ENCODE data around the gene OR52E1.

OR52E1 gene

DNA sequence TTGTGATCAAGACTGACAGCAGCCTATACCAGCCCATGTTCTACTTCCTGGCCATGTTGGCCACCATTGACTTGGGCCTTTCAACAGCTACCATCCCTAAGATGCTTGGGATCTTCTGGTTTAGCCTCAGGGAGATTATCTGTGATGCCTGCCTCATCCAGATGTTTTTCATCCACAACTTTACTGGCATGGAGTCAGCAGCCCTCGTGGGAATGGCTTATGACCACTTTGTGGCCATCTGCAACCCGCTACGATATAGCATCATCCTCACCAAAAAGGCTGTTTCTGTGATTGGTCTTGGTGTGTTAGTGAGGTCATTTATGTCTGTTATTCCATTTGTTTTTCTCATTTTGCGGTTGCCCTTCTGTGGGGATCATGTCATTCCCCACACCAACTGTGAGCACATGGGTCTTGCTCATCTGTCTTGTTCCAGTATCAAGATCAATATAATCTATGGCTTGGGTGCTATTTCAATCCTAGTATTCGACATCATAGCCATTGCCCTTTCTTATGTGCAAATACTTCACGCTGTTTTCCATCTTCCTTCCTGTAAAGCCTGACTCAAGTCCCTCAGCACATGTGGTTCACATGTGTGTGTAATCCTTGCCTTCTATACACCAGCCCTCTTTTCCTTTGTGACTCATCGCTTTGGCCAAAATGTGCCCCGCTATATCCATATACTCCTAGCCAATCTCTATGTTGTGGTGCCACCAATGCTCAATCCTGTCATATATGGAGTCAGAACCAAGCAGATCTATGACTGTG, 23.6 kb downstream of the OR52E1 start:
- Histone ChIP-seq H3K79me2 (ENCODE audit: insufficient read depth, low read length) (no peaks in the 10 kb centered on the region), H3K9me3 (ENCODE audit: insufficient read depth, low read length) (no peaks in the 10 kb centered on the region), H3K27me3 (ENCODE audit: low read length) (no peaks in the 10 kb centered on the region), H3K36me3 (ENCODE audit: low read length) (no peaks in the 10 kb centered on the region), H3K9ac (ENCODE audit: low read length) (no peak overlapping the region), H3K9me2 (replicated peaks; ENCODE audit: insufficient read depth, low read length) (no peaks in the 10 kb centered on the region), H3K4me2 (ENCODE audit: low read depth, low read length, poor library complexity, severe bottlenecking) (no peak overlapping the region), H3F3A (ENCODE audit: insufficient read depth) (no peaks in the 10 kb centered on the region), H3K27ac (ENCODE audit: low read depth, low read length) (no peak overlapping the region), H3K4me3 (ENCODE audit: insufficient read depth, low read length, poor library complexity, severe bottlenecking) (no peak overlapping the region), H2AFZ (ENCODE audit: low read depth, low read length, severe bottlenecking) (no peak overlapping the region), H4K20me1 (ENCODE audit: low read depth, low read length) (no peaks in the 10 kb centered on the region)
- TF ChIP-seq EZH2phosphoT487 (conservative IDR thresholded peaks at IDR 0.05; ENCODE audit: low read length) (no peak), CTCF (IDR thresholded peaks at IDR 0.05; ENCODE audit: insufficient read depth, low read length, poor library complexity, severe bottlenecking) (no peak)

- TF ChIP-seq CTCF (IDR thresholded peaks at IDR 0.05; ENCODE audit: insufficient read depth, low read length, poor library complexity, severe bottlenecking) (no peak), EZH2phosphoT487 (conservative IDR thresholded peaks at IDR 0.05; ENCODE audit: low read length) (no peak)
- Histone ChIP-seq H3K36me3 (ENCODE audit: low read length) (no peaks in the 10 kb centered on the region), H3K79me2 (ENCODE audit: insufficient read depth, low read length) (no peaks in the 10 kb centered on the region), H3K27me3 (ENCODE audit: low read length) (no peaks in the 10 kb centered on the region), H3K4me3 (ENCODE audit: insufficient read depth, low read length, poor library complexity, severe bottlenecking) (no peak overlapping the region), H3K27ac (ENCODE audit: low read depth, low read length) (no peak overlapping the region), H3K9ac (ENCODE audit: low read length) (no peak overlapping the region), H4K20me1 (ENCODE audit: low read depth, low read length) (no peaks in the 10 kb centered on the region), H3K4me2 (ENCODE audit: low read depth, low read length, poor library complexity, severe bottlenecking) (no peak overlapping the region), H3F3A (ENCODE audit: insufficient read depth) (no peaks in the 10 kb centered on the region), H2AFZ (ENCODE audit: low read depth, low read length, severe bottlenecking) (no peak overlapping the region), H3K9me2 (replicated peaks; ENCODE audit: insufficient read depth, low read length) (no peaks in the 10 kb centered on the region), H3K9me3 (ENCODE audit: insufficient read depth, low read length) (no peaks in the 10 kb centered on the region)
Observed at GRCh38 chr11:5096011-5096410, 26.6 kb downstream of the OR52E1 start.

DNA sequence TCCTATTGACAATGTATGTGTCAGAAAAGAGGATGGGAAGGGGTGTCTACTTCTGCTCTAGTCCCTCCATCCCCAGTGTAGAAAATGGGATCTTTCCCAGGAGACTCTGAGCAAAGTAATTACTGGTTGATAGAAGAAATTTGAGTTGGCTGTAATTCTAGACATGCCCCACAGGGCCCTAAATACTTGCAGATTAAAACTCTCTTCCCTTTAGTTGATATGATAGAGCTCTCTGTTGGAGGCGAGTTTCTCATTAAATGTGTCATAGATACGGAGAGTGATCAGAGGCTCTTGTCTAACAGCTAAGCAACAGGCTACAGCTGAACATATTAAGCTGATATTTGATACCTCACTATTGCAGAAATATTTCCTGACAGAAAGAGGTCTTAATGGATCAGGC, 32.9 kb downstream of the OR52E1 start:
- no peaks in the 10 kb centered on the region for H3K36me3 ChIP-seq (ENCODE audit: low read length)
- no peaks in the 10 kb centered on the region for H3K9me2 ChIP-seq (replicated peaks; ENCODE audit: insufficient read depth, low read length)
- H2AFZ ChIP-seq (ENCODE audit: low read depth, low read length, severe bottlenecking) = no peak overlapping the region
- no peak overlapping the region for H3K4me2 ChIP-seq (ENCODE audit: low read depth, low read length, poor library complexity, severe bottlenecking)
- TF ChIP-seq CTCF (IDR thresholded peaks at IDR 0.05; ENCODE audit: insufficient read depth, low read length, poor library complexity, severe bottlenecking) = no peak
- no peak for TF ChIP-seq EZH2phosphoT487 (conservative IDR thresholded peaks at IDR 0.05; ENCODE audit: low read length)
- no peak overlapping the region for H3K9ac ChIP-seq (ENCODE audit: low read length)
- H3K9me3 ChIP-seq (ENCODE audit: insufficient read depth, low read length) = no peaks in the 10 kb centered on the region
- H3K79me2 ChIP-seq (ENCODE audit: insufficient read depth, low read length) = no peaks in the 10 kb centered on the region
- H3K27me3 ChIP-seq (ENCODE audit: low read length) = no peaks in the 10 kb centered on the region
- no peaks in the 10 kb centered on the region for H3F3A ChIP-seq (ENCODE audit: insufficient read depth)
- no peak overlapping the region for H3K4me3 ChIP-seq (ENCODE audit: insufficient read depth, low read length, poor library complexity, severe bottlenecking)
- no peaks in the 10 kb centered on the region; the same call in 1 of the 2 replicates for H4K20me1 ChIP-seq (ENCODE audit: low read depth, low read length)
- no peak overlapping the region for H3K27ac ChIP-seq (ENCODE audit: low read depth, low read length)
